Measurements from ENCODE around the gene PTPN14. TPM values are rescaled to one million over a fixed set of nuclear protein-coding genes. Genes with fewer than 3 reads are reported as not detected.

Gene PTPN14
- total and polyA plus RNA-seq, 2 of the 8 experiments (the other 6 are each of a cell fraction or from before 2014, with no cell fraction given) = 14.4 to 93.6 TPM

DNA sequence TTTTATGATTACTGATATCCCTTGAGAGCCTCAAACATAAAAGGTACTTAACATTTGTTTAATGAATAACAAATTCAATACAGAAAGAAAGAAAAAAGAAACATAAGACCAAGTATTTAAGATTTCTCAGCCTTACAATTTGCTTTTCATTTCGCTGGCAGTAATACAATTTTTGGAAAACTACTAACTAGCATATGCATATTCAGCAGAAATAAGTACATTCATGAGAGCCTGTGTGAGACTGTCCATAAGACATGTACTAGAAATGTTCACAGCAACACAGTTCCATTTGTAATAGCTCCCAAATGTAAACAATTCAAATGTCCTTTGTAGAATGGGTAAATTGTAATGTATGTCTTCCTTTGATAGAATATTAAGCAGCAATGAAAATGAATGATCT, 119.2 kb downstream of the PTPN14 start (continued):
- TF ChIP-seq, protein P1, sequence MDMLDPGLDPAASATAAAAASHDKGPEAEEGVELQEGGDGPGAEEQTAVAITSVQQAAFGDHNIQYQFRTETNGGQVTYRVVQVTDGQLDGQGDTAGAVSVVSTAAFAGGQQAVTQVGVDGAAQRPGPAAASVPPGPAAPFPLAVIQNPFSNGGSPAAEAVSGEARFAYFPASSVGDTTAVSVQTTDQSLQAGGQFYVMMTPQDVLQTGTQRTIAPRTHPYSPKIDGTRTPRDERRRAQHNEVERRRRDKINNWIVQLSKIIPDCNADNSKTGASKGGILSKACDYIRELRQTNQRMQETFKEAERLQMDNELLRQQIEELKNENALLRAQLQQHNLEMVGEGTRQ (IDR thresholded peaks at IDR 0.05; ENCODE audit: low read length) = no peak
- TF ChIP-seq EGR1 (IDR thresholded peaks at IDR 0.05; ENCODE audit: borderline replicate concordance, low read depth, low read length) (no peak), TAF1 (IDR thresholded peaks at IDR 0.05; ENCODE audit: low read depth, low read length) (no peak), YY1 (IDR thresholded peaks at IDR 0.05; ENCODE audit: low read depth, low read length) (no peak), SRF (IDR thresholded peaks at IDR 0.05; ENCODE audit: low read depth, low read length) (no peak), BRCA1 (IDR thresholded peaks at IDR 0.05; ENCODE audit: low read depth, low read length) (no peak), TEAD4 (IDR thresholded peaks at IDR 0.05; ENCODE audit: low read depth, low read length) (no peak)
